ENCODE data around the gene THSD7B. TPM values are rescaled to one million over a fixed set of nuclear protein-coding genes. Genes with fewer than 3 reads are reported as not detected.
A peak's percentile ranks its signal among the peaks of the same experiment; 100 is the strongest.

Gene THSD7B
- total and polyA plus RNA-seq, 2 experiments from 2014 or later, result 0.11 TPM; not detected in 1

- no peak overlapping the region for H3K9ac ChIP-seq
- no peaks in the 10 kb centered on the region for H3K4me1 ChIP-seq (ENCODE audit: insufficient read depth)
- H3K4me3 ChIP-seq, result no peak overlapping the region
- H2AFZ ChIP-seq, result no peak overlapping the region
- H3K9me3 ChIP-seq (ENCODE audit: low read depth), result no peaks in the 10 kb centered on the region
- DNase-seq, result peak; percentile 44
- H3K27ac ChIP-seq, result no peak overlapping the region
- H3K36me3 ChIP-seq (ENCODE audit: low read depth), result no peaks in the 10 kb centered on the region
- WGBS, 2 experiments (ENCODE audit: low coverage in 1 of 2, low lambda C conversion rate in 2 of 2, missing lambda C conversion rate in 2 of 2), result 8 to 14% methylated on average over 3 of the region's 3 CpGs
- no peaks in the 10 kb centered on the region for H3K9me2 ChIP-seq (ENCODE audit: insufficient read depth)
- H3K27me3 ChIP-seq (replicated peaks; ENCODE audit: insufficient read depth), result no peaks in the 10 kb centered on the region
- H3K4me2 ChIP-seq (ENCODE audit: unreplicated experiment), result no peak overlapping the region
- H3K79me2 ChIP-seq (ENCODE audit: insufficient read depth), result no peaks in the 10 kb centered on the region
- in situ Hi-C loops (cut with MboI), result no loop called here
- TF ChIP-seq EZH2 (IDR thresholded peaks at IDR 0.05; ENCODE audit: insufficient read depth, poor library complexity, severe bottlenecking) (no peak), EZH2phosphoT487 (IDR thresholded peaks at IDR 0.05; ENCODE audit: insufficient read depth, low read depth) (no peak)
- H4K20me1 ChIP-seq (ENCODE audit: insufficient read depth), result no peaks in the 10 kb centered on the region
- H3F3A ChIP-seq (ENCODE audit: insufficient read depth), result no peaks in the 10 kb centered on the region
Observed at GRCh38 chr2:137348301-137348700, 583.0 kb downstream of the THSD7B start.

GRCh38 chr2:137357634-137358033, 592.3 kb downstream of the THSD7B start:
- Histone ChIP-seq H2AFZ (no peak overlapping the region), H3F3A (ENCODE audit: insufficient read depth) (no peaks in the 10 kb centered on the region), H3K9me2 (ENCODE audit: insufficient read depth) (no peaks in the 10 kb centered on the region), H3K27me3 (replicated peaks; ENCODE audit: insufficient read depth) (no peaks in the 10 kb centered on the region), H3K27ac (no peak overlapping the region), H3K4me1 (ENCODE audit: insufficient read depth) (no peaks in the 10 kb centered on the region), H4K20me1 (ENCODE audit: insufficient read depth) (no peaks in the 10 kb centered on the region), H3K9me3 (ENCODE audit: low read depth) (no peaks in the 10 kb centered on the region), H3K79me2 (ENCODE audit: insufficient read depth) (no peaks in the 10 kb centered on the region), H3K9ac (no peak overlapping the region), H3K4me3 (no peak overlapping the region), H3K4me2 (ENCODE audit: unreplicated experiment) (no peak overlapping the region), H3K36me3 (ENCODE audit: low read depth) (no peaks in the 10 kb centered on the region)
- TF ChIP-seq EZH2 (IDR thresholded peaks at IDR 0.05; ENCODE audit: insufficient read depth, poor library complexity, severe bottlenecking) (no peak), EZH2phosphoT487 (IDR thresholded peaks at IDR 0.05; ENCODE audit: insufficient read depth, low read depth) (no peak)
- in situ Hi-C loops (cut with MboI), result no loop called here
- peak; percentile 2 for DNase-seq

- H3K4me2 ChIP-seq (ENCODE audit: unreplicated experiment), result no peak overlapping the region
- H3K27me3 ChIP-seq (replicated peaks; ENCODE audit: insufficient read depth), result 0 out of 2 replicates have a peak, but pooled peaks cover 3% of the 10 kb centered on the region
- 0 out of 2 replicates have a peak, but pooled peaks cover 10% of the 10 kb centered on the region for H3F3A ChIP-seq (ENCODE audit: insufficient read depth)
- H3K36me3 ChIP-seq (ENCODE audit: low read depth), result no peaks in the 10 kb centered on the region
- peak; percentile 38 for DNase-seq
- no peak overlapping the region for H2AFZ ChIP-seq
- WGBS, 2 experiments (ENCODE audit: low coverage in 1 of 2, low lambda C conversion rate in 2 of 2, missing lambda C conversion rate in 2 of 2), result 7 to 10% methylated on average over 1 of the region's 1 CpG
- no peaks in the 10 kb centered on the region for H3K9me3 ChIP-seq (ENCODE audit: low read depth)
- in situ Hi-C loops (cut with MboI), result no loop called here
- TF ChIP-seq EZH2 (IDR thresholded peaks at IDR 0.05; ENCODE audit: insufficient read depth, poor library complexity, severe bottlenecking) (no peak), EZH2phosphoT487 (IDR thresholded peaks at IDR 0.05; ENCODE audit: insufficient read depth, low read depth) (no peak)
- H3K79me2 ChIP-seq (ENCODE audit: insufficient read depth), result no peaks in the 10 kb centered on the region
- H4K20me1 ChIP-seq (ENCODE audit: insufficient read depth), result no peaks in the 10 kb centered on the region
- peaks cover 8% of the 10 kb centered on the region; the same call in 1 of the 2 replicates for H3K4me1 ChIP-seq (ENCODE audit: insufficient read depth)
- H3K27ac ChIP-seq, result no peak overlapping the region
- H3K9me2 ChIP-seq (ENCODE audit: insufficient read depth), result no peaks in the 10 kb centered on the region
- H3K4me3 ChIP-seq, result no peak overlapping the region
- H3K9ac ChIP-seq, result no peak overlapping the region
Observed at GRCh38 chr2:137367361-137367760, 602.0 kb downstream of the THSD7B start.

- Histone ChIP-seq H3K9ac (no peak overlapping the region), H2AFZ (no peak overlapping the region), H4K20me1 (ENCODE audit: insufficient read depth) (no peaks in the 10 kb centered on the region), H3K9me2 (ENCODE audit: insufficient read depth) (no peaks in the 10 kb centered on the region), H3K4me3 (no peak overlapping the region), H3K9me3 (ENCODE audit: low read depth) (no peaks in the 10 kb centered on the region), H3F3A (ENCODE audit: insufficient read depth) (0 out of 2 replicates have a peak, but pooled peaks cover 10% of the 10 kb centered on the region), H3K79me2 (ENCODE audit: insufficient read depth) (no peaks in the 10 kb centered on the region), H3K36me3 (ENCODE audit: low read depth) (no peaks in the 10 kb centered on the region), H3K27me3 (replicated peaks; ENCODE audit: insufficient read depth) (0 out of 2 replicates have a peak, but pooled peaks cover 3% of the 10 kb centered on the region), H3K4me2 (ENCODE audit: unreplicated experiment) (no peak overlapping the region), H3K4me1 (ENCODE audit: insufficient read depth) (peaks cover 8% of the 10 kb centered on the region; the same call in 1 of the 2 replicates), H3K27ac (no peak overlapping the region)
- in situ Hi-C loops (cut with MboI), result no loop called here
- no peak for DNase-seq
- no peak for TF ChIP-seq EZH2 (IDR thresholded peaks at IDR 0.05; ENCODE audit: insufficient read depth, poor library complexity, severe bottlenecking)
- no peak for TF ChIP-seq EZH2phosphoT487 (IDR thresholded peaks at IDR 0.05; ENCODE audit: insufficient read depth, low read depth)
- 21 to 33% methylated on average over 2 of the region's 2 CpGs for WGBS, 2 experiments (ENCODE audit: low coverage in 1 of 2, low lambda C conversion rate in 2 of 2, missing lambda C conversion rate in 2 of 2)
Observed at GRCh38 chr2:137369106-137369505, 603.8 kb downstream of the THSD7B start.

GRCh38 chr2:137379186-137379585, 613.8 kb downstream of the THSD7B start:
- Histone ChIP-seq H3K4me3 (no peak overlapping the region), H3K79me2 (ENCODE audit: insufficient read depth) (no peaks in the 10 kb centered on the region), H3K9me2 (ENCODE audit: insufficient read depth) (no peaks in the 10 kb centered on the region), H3K9ac (no peak overlapping the region), H3K27me3 (replicated peaks; ENCODE audit: insufficient read depth) (no peaks in the 10 kb centered on the region), H3K27ac (no peak overlapping the region), H3K36me3 (ENCODE audit: low read depth) (no peaks in the 10 kb centered on the region), H3K9me3 (ENCODE audit: low read depth) (no peaks in the 10 kb centered on the region), H2AFZ (no peak overlapping the region), H3F3A (ENCODE audit: insufficient read depth) (no peaks in the 10 kb centered on the region), H3K4me2 (ENCODE audit: unreplicated experiment) (no peak overlapping the region), H4K20me1 (ENCODE audit: insufficient read depth) (no peaks in the 10 kb centered on the region), H3K4me1 (ENCODE audit: insufficient read depth) (no peaks in the 10 kb centered on the region)
- in situ Hi-C loops (cut with MboI), result no loop called here
- WGBS, 2 experiments (ENCODE audit: low coverage in 1 of 2, low lambda C conversion rate in 2 of 2, missing lambda C conversion rate in 2 of 2), result 19 to 24% methylated on average over 3 of the region's 3 CpGs
- no peak for DNase-seq
- TF ChIP-seq EZH2phosphoT487 (IDR thresholded peaks at IDR 0.05; ENCODE audit: insufficient read depth, low read depth), result no peak
- TF ChIP-seq EZH2 (IDR thresholded peaks at IDR 0.05; ENCODE audit: insufficient read depth, poor library complexity, severe bottlenecking), result no peak
